HG02763 (cell line): ENCODE results near the gene TRO.

Source experiments
- ATAC-seq: cut with Tn5 transposase; IDR thresholded peaks from one replicate; pipeline ENCODE4 v1.9.1; 2021; ENCODE audit warnings: mild to moderate bottlenecking, moderate library complexity; ENCODE audit not compliant: unreplicated experiment

TRO gene

DNA sequence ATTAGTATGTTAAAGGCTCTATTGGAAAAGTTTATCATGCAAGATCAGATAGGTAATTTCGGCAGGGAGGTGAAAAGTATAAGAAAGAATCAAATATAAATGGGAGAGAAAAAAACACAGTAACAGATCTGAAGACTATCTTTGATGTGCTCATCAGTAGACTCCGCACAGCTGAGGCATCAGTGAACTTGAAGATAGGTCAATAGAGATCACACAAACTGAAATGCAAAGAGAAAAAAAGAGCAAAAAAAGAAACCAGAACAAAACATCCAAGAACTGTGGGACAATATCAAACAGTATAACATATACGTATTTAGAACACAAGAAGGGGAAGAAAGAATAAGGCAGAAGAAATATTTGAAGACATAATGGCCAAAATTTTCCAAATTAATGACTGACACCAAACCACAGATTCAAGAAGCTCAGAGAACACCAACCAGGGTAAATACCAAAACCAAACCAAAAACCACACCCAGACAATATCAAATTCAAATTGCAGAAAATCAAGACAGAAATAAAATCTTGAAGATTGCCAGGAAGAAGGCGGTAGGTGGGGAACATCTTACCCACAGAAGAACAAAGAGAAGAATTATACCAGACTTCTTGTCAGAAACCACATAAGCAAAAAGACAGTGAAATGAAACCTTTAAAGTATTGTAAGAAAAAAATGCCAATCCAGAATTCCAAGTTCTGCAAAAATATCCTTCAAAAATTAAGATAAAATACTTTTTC is 44.3 kb downstream of the TRO start:
- no peak for ATAC-seq

DNA sequence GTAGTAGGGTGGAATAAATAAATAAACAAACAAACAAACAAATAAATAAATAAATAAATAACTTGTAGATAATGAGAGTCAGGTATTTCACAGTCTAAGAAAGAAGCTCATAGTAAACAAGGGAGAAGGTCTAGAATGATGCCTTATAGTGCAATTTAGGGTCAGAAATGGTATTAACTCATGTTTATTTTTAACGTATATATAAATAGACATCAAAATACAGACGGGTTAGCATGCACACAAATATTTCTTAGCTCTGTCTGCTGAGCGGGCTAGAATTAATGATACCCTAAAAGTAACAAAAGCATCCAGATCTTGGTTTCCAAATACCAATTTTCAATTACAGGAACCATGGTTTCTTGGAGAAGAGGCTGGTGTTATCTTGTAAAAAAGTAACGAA is 56.8 kb downstream of the TRO start:
- ATAC-seq, result no peak

DNA sequence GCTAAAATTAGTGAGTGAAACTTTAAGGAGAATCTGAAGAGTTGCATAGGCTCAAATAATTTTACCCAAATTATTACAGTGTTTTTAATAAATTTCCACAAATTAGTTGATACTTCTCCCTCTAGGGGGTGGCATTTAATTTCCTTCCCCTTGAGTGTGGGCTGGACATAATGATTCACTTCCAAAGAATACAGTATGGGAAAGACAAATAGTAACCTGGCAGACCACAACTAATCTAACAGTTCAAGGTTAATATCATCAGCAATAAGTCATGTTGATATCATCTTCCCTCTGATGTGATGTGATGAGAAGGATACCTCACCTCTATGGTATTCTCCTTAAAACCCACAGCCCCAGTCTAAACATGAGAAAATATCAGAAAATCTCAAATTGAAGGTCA is 57.8 kb downstream of the TRO start:
- ATAC-seq, result no peak

DNA sequence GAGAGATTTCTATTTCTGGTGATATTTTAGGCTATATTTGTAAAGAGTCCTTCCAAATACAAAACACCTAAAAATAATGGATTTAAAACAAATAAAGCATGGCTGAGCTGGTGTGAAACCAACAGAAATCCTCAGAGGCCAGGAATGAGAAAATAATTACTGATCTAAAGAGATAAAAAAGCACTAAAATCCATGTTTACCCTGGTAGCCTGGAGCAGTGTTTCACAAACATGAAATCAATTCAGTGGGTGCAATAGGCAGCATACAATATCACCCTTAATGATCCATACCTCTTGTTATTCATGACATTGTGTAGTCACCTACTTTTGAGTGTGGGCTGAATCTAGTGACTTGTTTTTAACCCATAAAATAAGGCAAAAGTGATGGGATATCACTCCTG is 58.8 kb downstream of the TRO start:
- ATAC-seq, result no peak

DNA sequence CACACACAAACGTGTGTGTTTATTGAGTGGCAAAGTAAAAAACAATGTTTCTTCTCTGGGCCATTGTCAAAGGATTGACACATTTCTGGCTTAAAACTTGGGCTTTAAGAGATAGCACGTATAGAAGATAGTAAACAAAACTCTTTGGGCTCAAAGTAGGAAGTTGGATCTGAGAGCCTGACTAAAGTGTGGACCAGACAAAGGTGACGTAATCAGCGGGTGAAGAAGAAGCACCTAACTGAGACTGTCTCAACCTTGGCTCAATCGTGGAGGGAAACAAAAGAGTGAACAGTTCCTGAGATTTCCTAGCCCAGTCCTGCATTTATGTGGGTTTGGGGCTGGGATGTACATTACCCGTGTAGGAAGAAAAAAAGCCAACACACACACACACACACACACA is 59.7 kb downstream of the TRO start:
- ATAC-seq, result no peak
